Cardiac muscle cell (in vitro differentiated cells and primary cell): ENCODE results near the gene RGS3. TPM values are rescaled to one million over a fixed set of nuclear protein-coding genes. Genes with fewer than 3 reads are reported as not detected.
A peak's percentile ranks its signal among the peaks of the same experiment; 100 is the strongest.

Experiments used
- DNase-seq, 2 donors: peaks; one replicate each; pipeline versions ENCODE4 v3.0.0 to v3.0.0-alpha.2; 2010 to 2017; ENCODE audit warnings: low read depth in 1 of 2, low spot score in 1 of 2
- H3K27ac ChIP-seq: fragments of 200-600 bp; sonication (generic); 2 replicates; pipeline ENCODE4 v1.5.1; 2016
- H3K27me3 ChIP-seq: fragments of 200-600 bp; sonication (generic); 2 replicates; pipeline ENCODE4 v1.6.0; 2016; ENCODE audit warnings: control low read depth
- H3K36me3 ChIP-seq: fragments of 200-600 bp; sonication (generic); 2 replicates; pipeline ENCODE4 v1.5.1; 2016; ENCODE audit warnings: control low read depth
- H3K4me1 ChIP-seq: fragments of 200-600 bp; sonication (generic); 2 replicates; pipeline ENCODE4 v1.8.1; 2017; ENCODE audit warnings: low read depth, mild to moderate bottlenecking, mixed run types
- H3K4me3 ChIP-seq: fragments of 200-600 bp; sonication (generic); 2 replicates; pipeline ENCODE4 v1.5.1; 2016; ENCODE audit warnings: mild to moderate bottlenecking
- H3K9me3 ChIP-seq: fragments of 200-600 bp; sonication (generic); 2 replicates; pipeline ENCODE4 v1.5.1; 2017; ENCODE audit warnings: low read depth, mild to moderate bottlenecking, control low read depth
- CTCF ChIP-seq: IDR thresholded peaks from 2 replicates; pipeline ENCODE4 v1.5.1; 2012; ENCODE audit warnings: low read depth, mild to moderate bottlenecking, low read length
- polyA plus RNA-seq: library from polyadenylated mRNA; unstranded; fragments of >200 nt; fragmentation: Nextera tagmentation; extraction: Ambion mirVana; gene quantifications from 2 replicates; pipeline ENCODE4 v1.2.1, GENCODE V29; 2016
- total RNA-seq: library from RNA; depleted of rRNA; stranded (reverse); fragments of >200 nt; gene quantifications from 2 replicates; pipeline ENCODE4 v1.2.3, GENCODE V29; 2016

RGS3 gene
- total and polyA plus RNA-seq, 2 experiments from 2014 or later, result 94.7 to 126 TPM

- H3K4me1 ChIP-seq, result peaks cover 33% of the 10 kb centered on the region
- peak in 1 of 2 donors; percentile 35 for DNase-seq
- H3K4me3 ChIP-seq, result no peak overlapping the region
- H3K36me3 ChIP-seq, result no peaks in the 10 kb centered on the region
- no peaks in the 10 kb centered on the region for H3K27me3 ChIP-seq
- H3K9me3 ChIP-seq, result no peaks in the 10 kb centered on the region
- H3K27ac ChIP-seq, result peak overlapping the region; percentile 99
- TF ChIP-seq CTCF, result no peak
These were observed 7.3 kb upstream of the RGS3 start for GRCh38 chr9:113456235-113456634.

GRCh38 chr9:113461285-113461684, 2.2 kb upstream of the RGS3 start:
- TF ChIP-seq CTCF, result no peak
- DNase-seq, result no peak
- H3K36me3 ChIP-seq, result no peaks in the 10 kb centered on the region
- no peak overlapping the region for H3K4me3 ChIP-seq
- peaks cover 14% of the 10 kb centered on the region for H3K4me1 ChIP-seq
- no peaks in the 10 kb centered on the region for H3K27me3 ChIP-seq
- H3K9me3 ChIP-seq, result no peaks in the 10 kb centered on the region
- no peak overlapping the region for H3K27ac ChIP-seq

GRCh38 chr9:113461943-113462342, 1.6 kb upstream of the RGS3 start:
- Histone ChIP-seq H3K4me3 (no peak overlapping the region), H3K27me3 (no peaks in the 10 kb centered on the region), H3K9me3 (no peaks in the 10 kb centered on the region), H3K36me3 (no peaks in the 10 kb centered on the region), H3K4me1 (peaks cover 8% of the 10 kb centered on the region), H3K27ac (no peak overlapping the region)
- no peak for TF ChIP-seq CTCF
- no peak for DNase-seq

- peaks cover 6% of the 10 kb centered on the region for H3K4me1 ChIP-seq
- no peak for DNase-seq
- H3K4me3 ChIP-seq, result peak overlapping the region; percentile 41
- H3K27ac ChIP-seq, result peak overlapping the region; percentile 28
- H3K9me3 ChIP-seq, result no peaks in the 10 kb centered on the region
- no peak for TF ChIP-seq CTCF
- no peaks in the 10 kb centered on the region for H3K36me3 ChIP-seq
- no peaks in the 10 kb centered on the region for H3K27me3 ChIP-seq
These were observed 693 bp upstream of the RGS3 start for GRCh38 chr9:113462781-113463286.

GRCh38 chr9:113464286-113464660, 746 bp downstream of the RGS3 start:
- no peak for TF ChIP-seq CTCF
- H3K27ac ChIP-seq, result no peak overlapping the region
- peak overlapping the region; percentile 41 for H3K4me3 ChIP-seq
- H3K36me3 ChIP-seq, result no peaks in the 10 kb centered on the region
- H3K27me3 ChIP-seq, result no peaks in the 10 kb centered on the region
- no peaks in the 10 kb centered on the region for H3K9me3 ChIP-seq
- no peak for DNase-seq
- peaks cover 6% of the 10 kb centered on the region for H3K4me1 ChIP-seq
